Measurements from ENCODE around the gene TMEM184B. TPM values are rescaled to one million over a fixed set of nuclear protein-coding genes. Genes with fewer than 3 reads are reported as not detected.

The TMEM184B gene
- total RNA-seq, 4 donors from 2014 or later = 39.4 to 108 (median 75.3) TPM

- H3K9me3 ChIP-seq = no peaks in the 10 kb centered on the region
- 76% methylated on average over 16 of the region's 16 CpGs for WGBS
Measured at GRCh38 chr22:38171927-38172831, 100.6 kb downstream of the TMEM184B start.

DNA sequence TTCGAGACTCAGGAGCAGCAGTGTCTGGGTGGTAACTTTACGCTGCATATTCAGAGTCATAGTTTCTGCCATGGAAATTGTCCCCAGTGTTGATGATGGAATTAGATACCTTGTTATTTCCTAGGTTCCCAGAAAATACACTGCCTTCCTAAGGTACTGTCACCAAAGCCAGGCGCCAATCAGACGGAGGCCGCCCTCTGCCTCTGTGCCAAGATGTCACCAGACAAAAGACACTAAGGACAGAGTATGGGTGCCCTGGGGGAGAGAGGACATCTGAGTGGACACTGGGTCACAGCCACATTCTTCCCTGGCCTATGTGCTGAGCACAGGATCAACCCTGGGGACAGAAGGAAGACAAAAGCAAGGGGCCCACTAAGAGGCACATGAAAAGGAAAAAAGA, 102.3 kb downstream of the TMEM184B start:
- H3K4me3 ChIP-seq = no peak overlapping the region
- intact Hi-C loops (cut with DNase I) = no loop called here
- H3K36me3 ChIP-seq = peaks cover 0 to 13% (median 5%) of the 10 kb centered on the region in 4 donors
- WGBS = 97% methylated on average over 5 of the region's 5 CpGs
- DNase-seq (ENCODE audit: extremely low spot score) = no peak
- no peak for TF ChIP-seq EP300 (IDR thresholded peaks at IDR 0.05)
- TF ChIP-seq POLR2A (IDR thresholded peaks at IDR 0.05; ENCODE audit: low read depth) = no peak
- TF ChIP-seq CTCF (IDR thresholded peaks at IDR 0.05) = no peak
- no peak for TF ChIP-seq POLR2AphosphoS5 (IDR thresholded peaks at IDR 0.05)
- peaks cover 27 to 47% (median 42%) of the 10 kb centered on the region in 4 donors for H3K4me1 ChIP-seq
- H3K27ac ChIP-seq (replicated peaks in 1 of 4) = no peak overlapping the region
- H3K27me3 ChIP-seq = no peaks in the 10 kb centered on the region
- H3K9me3 ChIP-seq = no peaks in the 10 kb centered on the region

More at GRCh38 chr22:38171927-38172831, 100.6 kb downstream of the TMEM184B start:
- Histone ChIP-seq H3K36me3 (peaks cover 0 to 7% (median 4%) of the 10 kb centered on the region in 4 donors), H3K4me3 (no peak overlapping the region), H3K27ac (replicated peaks in 1 of 4) (peak overlapping the region in 3 of 4 donors; percentile 19 to 45 (median 42)), H3K27me3 (no peaks in the 10 kb centered on the region), H3K4me1 (peaks cover 42 to 63% (median 56%) of the 10 kb centered on the region in 4 donors)
- TF ChIP-seq CTCF (IDR thresholded peaks at IDR 0.05) = no peak
- no peak for TF ChIP-seq POLR2A (IDR thresholded peaks at IDR 0.05; ENCODE audit: low read depth)
- no peak for TF ChIP-seq POLR2AphosphoS5 (IDR thresholded peaks at IDR 0.05)
- TF ChIP-seq EP300 (IDR thresholded peaks at IDR 0.05) = no peak
- no peak for DNase-seq (ENCODE audit: extremely low spot score)
- intact Hi-C loops (cut with DNase I) = no loop called here

Small RNA genes lying within 50 kb of the gene (small RNA-seq; reads per million reads assigned to genes)
- gene RF00017 (0 reads per million in 3 donors), gene RN7SL704P (0 reads per million in 3 donors)

Other genes starting within 250 kb of the TMEM184B start
- gene PICK1, start 215.6 kb downstream of the TMEM184B start, total RNA-seq = 10 to 100 TPM; 23.3 to 36.1 (median 31.1) TPM
- gene SLC16A8, start 188.8 kb downstream of the TMEM184B start, total RNA-seq = under 1 TPM in 3 of 4 donors, not detected in 1; 0.29 to 0.65 (median 0.33) TPM
- 1 to 10 TPM in 1 of 4 donors, under 1 TPM in 3; 0.13 to 1.1 (median 0.58) TPM for gene BAIAP2L2, start 162.3 kb downstream of the TMEM184B start, total RNA-seq
- gene PLA2G6, start 91.2 kb downstream of the TMEM184B start, total RNA-seq = 10 to 100 TPM; 13.9 to 18.3 (median 15.6) TPM
- gene MAFF, start 71.0 kb downstream of the TMEM184B start, total RNA-seq = 100 to 1,000 TPM in 1 of 4 donors, 10 to 100 TPM in 3; 26.2 to 182 (median 54.3) TPM
- gene CSNK1E, start 44.4 kb upstream of the TMEM184B start, total RNA-seq = 100 to 1,000 TPM in 1 of 4 donors, 10 to 100 TPM in 3; 67.9 to 102 (median 91.7) TPM
- gene KCNJ4, start 182.2 kb upstream of the TMEM184B start, total RNA-seq = not detected
- gene KDELR3, start 195.1 kb upstream of the TMEM184B start, total RNA-seq = 10 to 100 TPM in 1 of 4 donors, 1 to 10 TPM in 3; 3.5 to 12.9 (median 7.0) TPM
- gene DDX17, start 233.3 kb upstream of the TMEM184B start, total RNA-seq = 1,000 to 10,000 TPM in 1 of 4 donors, 100 to 1,000 TPM in 3; 327 to 1,333 (median 592) TPM